T-helper 1 cell treated with Interleukin-12 subunit alpha and Interleukin-12 subunit beta and Interleukin-4 antibody, amounts not matched to agents 30 μg/mL and 1 μg/mL, for 36 hours (primary cell): Measurements from ENCODE around the gene ETV3.
A peak's percentile ranks its signal among the peaks of the same experiment; 100 is the strongest.

Source experiments
- H3K27ac Mint-ChIP-seq: one replicate; pipeline ENCODE4 v1.8.0; 2021; ENCODE audit warnings: mild to moderate bottlenecking, mixed read lengths
- H3K27me3 Mint-ChIP-seq: one replicate; pipeline ENCODE4 v1.8.0; 2021; ENCODE audit warnings: low read depth, mixed read lengths
- H3K36me3 Mint-ChIP-seq: one replicate; pipeline ENCODE4 v1.8.0; 2021; ENCODE audit warnings: low read depth, mixed read lengths
- H3K4me1 Mint-ChIP-seq: one replicate; pipeline ENCODE4 v1.8.0; 2021; ENCODE audit warnings: low read depth, mixed read lengths
- H3K4me3 Mint-ChIP-seq: one replicate; pipeline ENCODE4 v1.8.0; 2021; ENCODE audit warnings: mild to moderate bottlenecking, moderate library complexity, mixed read lengths
- H3K9me3 Mint-ChIP-seq: one replicate; pipeline ENCODE4 v1.8.0; 2021; ENCODE audit warnings: mixed read lengths

The ETV3 gene

GRCh38 chr1:157115851-157116736, 22.1 kb downstream of the ETV3 start:
- Mint-ChIP-seq H3K4me3 (no peak overlapping the region), H3K36me3 (peaks cover 4% of the 10 kb centered on the region), H3K4me1 (peaks cover 12% of the 10 kb centered on the region), H3K9me3 (no peaks in the 10 kb centered on the region), H3K27me3 (peaks cover 6% of the 10 kb centered on the region), H3K27ac (peak overlapping the region; percentile 21)

- Mint-ChIP-seq H3K9me3 (no peaks in the 10 kb centered on the region), H3K4me3 (no peak overlapping the region), H3K27ac (no peak overlapping the region), H3K4me1 (peaks cover 12% of the 10 kb centered on the region), H3K36me3 (peaks cover 2% of the 10 kb centered on the region), H3K27me3 (peaks cover 9% of the 10 kb centered on the region)
These were observed 22.8 kb downstream of the ETV3 start for GRCh38 chr1:157115429-157115838.

DNA sequence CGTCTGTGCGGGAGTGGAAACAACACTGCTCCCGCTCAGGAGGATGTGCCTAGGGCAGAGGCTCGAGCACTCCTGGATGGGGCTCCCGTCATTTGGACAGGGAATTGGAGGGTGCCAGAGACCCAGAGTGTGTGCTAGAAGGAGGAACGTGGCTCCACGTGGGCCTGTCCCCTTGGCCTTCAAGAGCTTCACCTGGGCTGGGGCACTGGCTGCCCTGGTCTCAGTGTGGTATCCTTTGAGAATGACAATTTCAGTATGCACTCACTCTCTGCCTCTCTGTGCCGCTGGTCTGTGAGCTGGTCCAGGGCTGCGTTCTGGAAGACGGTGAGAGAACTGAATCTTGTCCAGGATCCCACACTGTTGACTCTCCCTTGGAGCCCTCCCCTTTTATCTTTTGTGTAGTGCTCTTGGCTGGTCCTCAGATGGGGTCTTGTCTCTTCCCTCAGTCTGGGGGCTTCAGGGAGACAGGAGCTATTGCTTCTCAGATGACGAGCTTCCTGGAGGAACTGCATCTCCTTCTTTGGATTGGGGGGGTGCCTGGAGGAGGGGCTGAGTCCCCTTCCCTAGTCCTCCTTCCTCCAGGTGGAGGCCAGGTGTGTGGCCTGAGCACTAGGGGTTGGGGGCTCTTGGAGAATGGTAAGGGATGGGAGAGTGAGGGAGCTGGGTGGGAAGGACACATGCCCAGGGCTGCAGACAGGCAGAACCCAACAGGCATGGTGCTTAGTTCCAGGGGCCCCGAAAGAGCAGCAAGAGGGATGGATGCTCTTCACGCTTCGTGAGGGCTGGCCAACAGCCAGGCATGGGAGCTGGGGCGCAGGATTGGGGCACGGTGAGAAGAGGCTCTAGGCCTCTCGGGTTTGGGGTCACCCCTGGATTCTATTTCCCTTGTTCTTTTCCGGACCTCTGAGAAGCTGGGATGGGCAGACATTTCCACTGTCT, 23.7 kb downstream of the ETV3 start:
- H3K27ac Mint-ChIP-seq: no peak overlapping the region
- H3K4me1 Mint-ChIP-seq: peaks cover 12% of the 10 kb centered on the region
- H3K4me3 Mint-ChIP-seq: no peak overlapping the region
- H3K9me3 Mint-ChIP-seq: no peaks in the 10 kb centered on the region
- H3K27me3 Mint-ChIP-seq: peaks cover 9% of the 10 kb centered on the region
- no peaks in the 10 kb centered on the region for H3K36me3 Mint-ChIP-seq

DNA sequence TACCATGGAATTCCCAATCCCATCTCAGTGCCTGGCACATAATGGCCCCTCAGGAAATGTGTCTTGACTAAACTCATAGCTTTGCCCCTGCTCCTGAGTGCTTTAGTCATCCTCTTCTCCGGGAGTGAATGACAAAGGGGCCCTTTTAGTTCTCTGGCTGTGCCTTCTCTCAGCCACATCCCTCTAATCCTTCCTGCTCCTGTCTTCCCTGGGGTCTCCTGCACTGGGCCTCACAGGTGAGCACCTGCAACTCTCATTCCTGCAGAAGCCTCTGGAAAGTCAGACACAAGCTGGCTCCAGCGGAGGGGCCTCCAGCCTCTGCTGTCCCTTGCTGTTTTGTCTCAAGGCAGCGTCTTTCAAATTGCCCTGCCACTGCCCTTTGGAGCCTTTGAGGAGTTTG, 24.6 kb downstream of the ETV3 start:
- Mint-ChIP-seq H3K36me3 (no peaks in the 10 kb centered on the region), H3K27ac (no peak overlapping the region), H3K27me3 (peaks cover 14% of the 10 kb centered on the region), H3K9me3 (no peaks in the 10 kb centered on the region), H3K4me3 (no peak overlapping the region), H3K4me1 (peaks cover 12% of the 10 kb centered on the region)

GRCh38 chr1:157113106-157113505, 25.1 kb downstream of the ETV3 start:
- no peak overlapping the region for H3K4me3 Mint-ChIP-seq
- H3K27ac Mint-ChIP-seq: no peak overlapping the region
- peaks cover 12% of the 10 kb centered on the region for H3K4me1 Mint-ChIP-seq
- no peaks in the 10 kb centered on the region for H3K36me3 Mint-ChIP-seq
- H3K27me3 Mint-ChIP-seq: peaks cover 20% of the 10 kb centered on the region
- H3K9me3 Mint-ChIP-seq: no peaks in the 10 kb centered on the region

DNA sequence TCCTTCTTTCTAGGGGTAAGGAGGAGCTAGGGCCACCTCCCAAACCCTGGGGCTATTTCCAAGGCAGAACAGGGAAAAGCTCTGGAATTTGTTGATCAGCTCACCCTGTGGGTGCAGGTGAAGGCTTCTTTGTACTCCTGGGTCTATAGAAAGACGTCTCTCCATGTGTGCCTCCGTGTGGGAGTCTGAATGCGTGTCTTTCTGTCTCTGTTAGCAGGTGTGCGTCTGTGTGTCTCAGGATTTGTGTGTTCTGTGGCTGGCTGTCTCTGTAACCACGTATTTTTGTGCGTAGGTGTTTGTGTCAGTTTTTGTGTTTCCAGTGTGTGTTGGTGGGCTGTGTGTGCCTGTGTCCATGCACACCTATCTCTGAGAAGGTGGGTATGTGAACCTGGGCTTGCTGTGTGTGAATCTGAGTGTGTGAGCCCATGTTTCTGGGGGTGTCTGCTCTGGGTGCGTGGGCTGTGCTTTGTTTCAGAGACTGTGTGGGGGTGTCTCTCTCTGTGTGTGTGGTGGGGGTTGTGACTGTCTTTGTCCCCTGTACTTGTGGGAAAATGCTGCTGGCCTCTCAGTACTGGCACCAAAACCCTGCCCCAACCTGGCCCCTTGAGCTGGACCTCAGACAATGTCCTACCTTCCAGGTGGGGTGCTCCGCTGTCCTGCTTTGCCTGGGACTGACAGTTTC, 25.9 kb downstream of the ETV3 start:
- H3K4me1 Mint-ChIP-seq: peaks cover 6% of the 10 kb centered on the region

GRCh38 chr1:157111396-157112165, 26.6 kb downstream of the ETV3 start:
- no peaks in the 10 kb centered on the region for H3K9me3 Mint-ChIP-seq
- H3K4me3 Mint-ChIP-seq: no peak overlapping the region
- peaks cover 10% of the 10 kb centered on the region for H3K4me1 Mint-ChIP-seq
- peaks cover 21% of the 10 kb centered on the region for H3K27me3 Mint-ChIP-seq
- H3K36me3 Mint-ChIP-seq: no peaks in the 10 kb centered on the region
- no peak overlapping the region for H3K27ac Mint-ChIP-seq

More for the DNA sequence above, 25.9 kb downstream of the ETV3 start:
- Mint-ChIP-seq H3K9me3 (no peaks in the 10 kb centered on the region), H3K27ac (no peak overlapping the region), H3K27me3 (peaks cover 21% of the 10 kb centered on the region), H3K4me3 (no peak overlapping the region), H3K36me3 (no peaks in the 10 kb centered on the region)

- Mint-ChIP-seq H3K4me3 (no peak overlapping the region), H3K27ac (no peak overlapping the region), H3K9me3 (no peaks in the 10 kb centered on the region), H3K27me3 (peaks cover 27% of the 10 kb centered on the region), H3K36me3 (peaks cover 1% of the 10 kb centered on the region), H3K4me1 (peaks cover 18% of the 10 kb centered on the region)
These were observed 27.5 kb downstream of the ETV3 start for GRCh38 chr1:157110686-157111085.

- Mint-ChIP-seq H3K4me3 (no peak overlapping the region), H3K4me1 (peaks cover 18% of the 10 kb centered on the region), H3K27me3 (peaks cover 33% of the 10 kb centered on the region), H3K27ac (no peak overlapping the region), H3K9me3 (no peaks in the 10 kb centered on the region), H3K36me3 (peaks cover 1% of the 10 kb centered on the region)
These were observed 28.2 kb downstream of the ETV3 start for GRCh38 chr1:157110003-157110402.

- peaks cover 45% of the 10 kb centered on the region for H3K27me3 Mint-ChIP-seq
- peaks cover 1% of the 10 kb centered on the region for H3K36me3 Mint-ChIP-seq
- peaks cover 18% of the 10 kb centered on the region for H3K4me1 Mint-ChIP-seq
- no peaks in the 10 kb centered on the region for H3K9me3 Mint-ChIP-seq
- H3K27ac Mint-ChIP-seq: no peak overlapping the region
- no peak overlapping the region for H3K4me3 Mint-ChIP-seq
These were observed 29.7 kb downstream of the ETV3 start for GRCh38 chr1:157108448-157108847.

DNA sequence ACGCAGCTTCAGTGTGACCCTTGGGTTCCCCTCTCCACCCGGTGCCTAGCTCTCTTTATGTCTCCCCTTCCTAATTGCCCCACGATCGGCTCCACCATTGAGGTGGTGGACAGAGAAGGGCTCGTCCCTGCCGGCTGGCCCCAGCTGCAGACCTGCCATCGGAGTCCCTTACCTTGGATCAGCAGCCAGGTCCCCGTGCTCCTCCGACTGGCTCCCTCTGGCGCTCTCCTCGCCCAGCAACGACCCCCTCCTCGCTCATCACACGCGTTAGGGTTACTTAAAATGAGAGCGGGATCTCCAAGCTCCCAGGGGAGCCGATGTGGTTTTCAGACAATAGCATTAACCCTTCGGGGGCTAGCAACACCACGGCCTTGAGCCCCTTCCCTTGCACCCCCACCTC, 30.5 kb downstream of the ETV3 start:
- no peak overlapping the region for H3K4me3 Mint-ChIP-seq
- H3K27me3 Mint-ChIP-seq: peaks cover 49% of the 10 kb centered on the region
- no peak overlapping the region for H3K27ac Mint-ChIP-seq
- H3K36me3 Mint-ChIP-seq: peaks cover 1% of the 10 kb centered on the region
- peaks cover 16% of the 10 kb centered on the region for H3K4me1 Mint-ChIP-seq
- no peaks in the 10 kb centered on the region for H3K9me3 Mint-ChIP-seq

- Mint-ChIP-seq H3K4me3 (no peak overlapping the region), H3K4me1 (peaks cover 14% of the 10 kb centered on the region), H3K27me3 (peaks cover 48% of the 10 kb centered on the region), H3K27ac (peak overlapping the region; percentile 71), H3K36me3 (peaks cover 1% of the 10 kb centered on the region), H3K9me3 (no peaks in the 10 kb centered on the region)
These were observed 31.4 kb downstream of the ETV3 start for GRCh38 chr1:157106813-157107189.

DNA sequence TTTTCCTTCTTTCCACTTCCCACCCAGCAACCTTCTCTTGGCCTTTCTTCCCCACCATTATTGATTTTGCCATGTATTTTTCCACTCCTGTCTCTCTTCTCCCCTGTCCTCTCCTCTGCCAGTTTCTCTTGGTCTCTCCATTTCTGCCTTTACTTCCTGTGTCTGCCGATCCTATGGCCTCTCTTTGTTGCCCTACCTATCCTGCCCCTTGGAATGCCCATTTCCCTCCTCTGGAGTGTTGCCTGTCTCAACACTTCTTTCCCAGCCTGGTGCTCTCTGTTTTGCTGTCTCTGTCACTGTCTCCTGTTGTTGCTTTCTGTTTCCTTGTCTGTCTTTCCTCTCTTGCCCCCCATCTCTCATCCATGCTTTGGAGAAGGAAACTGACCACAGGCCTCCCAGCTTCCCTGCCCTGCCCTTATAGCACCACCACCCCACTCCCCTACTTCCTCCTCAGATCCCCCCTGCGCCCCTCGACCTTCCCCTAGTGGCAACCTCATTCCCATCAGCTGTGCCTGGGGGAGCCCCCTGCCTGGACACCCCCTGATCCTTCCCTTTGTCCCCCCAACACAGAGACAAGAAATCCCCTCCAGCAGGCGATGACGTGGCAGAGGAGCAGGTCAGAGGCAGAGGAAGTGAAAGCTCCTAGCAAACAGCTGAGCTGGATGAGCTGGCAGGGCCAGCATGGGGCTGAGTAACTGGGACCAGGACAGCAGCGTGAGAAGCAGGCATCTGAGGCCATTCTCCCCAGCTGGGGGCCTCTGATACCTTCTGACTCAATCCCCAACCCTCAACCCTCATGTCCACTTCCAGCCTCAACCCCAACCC, 32.0 kb downstream of the ETV3 start:
- Mint-ChIP-seq H3K9me3 (no peaks in the 10 kb centered on the region), H3K27ac (peak overlapping the region; percentile 71), H3K27me3 (peaks cover 47% of the 10 kb centered on the region), H3K4me3 (no peak overlapping the region), H3K4me1 (peaks cover 14% of the 10 kb centered on the region), H3K36me3 (peaks cover 1% of the 10 kb centered on the region)
